NCI-H460 (cell line): ENCODE results near the gene CACNG8. TPM values are rescaled to one million over a fixed set of nuclear protein-coding genes. Genes with fewer than 3 reads are reported as not detected.

Experiments used
- DNase-seq: peaks from one replicate; pipeline ENCODE4 v3.0.0-alpha.2; 2016; ENCODE audit warnings: low read depth; ENCODE audit errors: extremely low read depth
- total RNA-seq: library from RNA; depleted of rRNA; stranded (reverse); fragments of >200 nt; shearing (Covaris generic); gene quantifications from 2 replicates; pipeline ENCODE4 v1.2.3, GENCODE V29; 2014

The CACNG8 gene
- total RNA-seq, 1 experiment from 2014 or later = 0.84 TPM

- DNase-seq = no peak
Observed at GRCh38 chr19:53961523-53962356, 997 bp upstream of the CACNG8 start.

GRCh38 chr19:53965091-53965490 lies 2.4 kb downstream of the CACNG8 start:
- DNase-seq = no peak

- DNase-seq = no peak
Observed at GRCh38 chr19:53966931-53967330, 4.2 kb downstream of the CACNG8 start.

- no peak for DNase-seq
Observed at GRCh38 chr19:53969366-53969765, 6.6 kb downstream of the CACNG8 start.

GRCh38 chr19:53971673-53972072 lies 8.9 kb downstream of the CACNG8 start:
- no peak for DNase-seq

GRCh38 chr19:53977429-53977990 lies 14.8 kb downstream of the CACNG8 start:
- peak; percentile 78 for DNase-seq

GRCh38 chr19:53977991-53978731 lies 15.4 kb downstream of the CACNG8 start:
- no peak for DNase-seq

- no peak for DNase-seq
Observed at GRCh38 chr19:53978975-53979801, 16.5 kb downstream of the CACNG8 start.

- peak; percentile 86 for DNase-seq
Observed at GRCh38 chr19:53980539-53981375, 18.0 kb downstream of the CACNG8 start.

GRCh38 chr19:53981376-53981951 lies 18.7 kb downstream of the CACNG8 start:
- DNase-seq = no peak

GRCh38 chr19:53982001-53982451 lies 19.3 kb downstream of the CACNG8 start:
- no peak for DNase-seq

GRCh38 chr19:53982611-53983010 lies 19.9 kb downstream of the CACNG8 start:
- peak; percentile 70 for DNase-seq

GRCh38 chr19:53983457-53984289 lies 20.9 kb downstream of the CACNG8 start:
- no peak for DNase-seq

- no peak for DNase-seq
Observed at GRCh38 chr19:53985863-53986262, 23.1 kb downstream of the CACNG8 start.

- no peak for DNase-seq
Observed at GRCh38 chr19:53988981-53989380, 26.2 kb downstream of the CACNG8 start.

- DNase-seq = no peak
Observed at GRCh38 chr19:53989600-53990533, 27.1 kb downstream of the CACNG8 start.
